ENCODE results near the gene CRIP2. TPM values are rescaled to one million over a fixed set of nuclear protein-coding genes. Genes with fewer than 3 reads are reported as not detected.
A peak's percentile ranks its signal among the peaks of the same experiment; 100 is the strongest.

Gene CRIP2
- total and polyA plus RNA-seq, 2 of the 13 experiments (the other 11 are each of a cell fraction or from before 2014, with no cell fraction given), result 31.6 to 37.9 TPM

GRCh38 chr14:105528586-105529318 lies 54.1 kb downstream of the CRIP2 start:
- 0 out of 5 replicates have a peak, but pooled peaks cover 0 to 6% of the 10 kb centered on the region in 2 experiments for H3K36me3 ChIP-seq (replicated peaks in 1 of 2; ENCODE audit: control insufficient read depth in 1 of 2, insufficient read depth in 2 of 2, low read length in 2 of 2)
- DNase-seq (ENCODE audit: low spot score) (no peak), ATAC-seq (no peak), FAIRE-seq (no peak)
- peaks cover 48% of the 10 kb centered on the region for H3K4me1 ChIP-seq (ENCODE audit: insufficient read depth, low read length)
- no peaks in the 10 kb centered on the region for H3K9me3 ChIP-seq (ENCODE audit: low read length)
- peak overlapping the region in 1 of 3 experiments; percentile 89; a peak in 2 of 6 replicates for H3K4me3 ChIP-seq (replicated peaks in 1 of 3; ENCODE audit: insufficient read depth in 1 of 3, low read depth in 2 of 3, low read length in 3 of 3)
- no peak overlapping the region for H2AFZ ChIP-seq (ENCODE audit: low read length)
- ChIA-PET POLR2A (interaction anchor here (1.0 to 1.7 kb wide), 4 partner anchors 29 to 47 kb away, joined by 4 to 10 read pairs (median 8); no protein-coding TSS in a partner anchor), CTCF (ENCODE audit: low intra/inter-chr PET ratio, low total read pairs) (interaction anchor here (1.1 to 4.1 kb wide), 3 partner anchors 38 to 80 kb away, joined by 3 to 15 read pairs (median 10); partner anchors contain the start of gene TEDC1)
- H3K9ac ChIP-seq (ENCODE audit: insufficient read depth, low read depth, low read length), result no peak overlapping the region
- H4K20me1 ChIP-seq (ENCODE audit: insufficient read depth, low read length), result no peaks in the 10 kb centered on the region
- no peak overlapping the region; the same call in 1 of the 2 replicates for H3K4me2 ChIP-seq (ENCODE audit: low read depth, low read length)
- 81% methylated on average over 36 of the region's 89 CpGs for WGBS (ENCODE audit: low lambda C conversion rate)
- intact Hi-C loops (cut with micrococcal nuclease; ENCODE audit: unreplicated experiment) (loop anchor here (2.0 kb wide), 1 partner anchor 48 kb away; no protein-coding TSS in a partner anchor), in situ Hi-C loops (cut with HindIII; ENCODE audit: extremely low pct_ligation_motif_present, low pct_unique_long_range_greater_than_20kb) (loop anchor here (5.0 kb wide), 2 partner anchors 41 to 106 kb away; partner anchors contain the start of gene CRIP1)
- H3K27me3 ChIP-seq (ENCODE audit: control insufficient read depth in 1 of 2, insufficient read depth in 2 of 2, low read length in 2 of 2), result peaks cover 3 to 25% of the 10 kb centered on the region in 2 experiments; a peak in 4 of 5 replicates
- BruUV-seq (replicated peaks), result no TSS peak
- no peaks in the 10 kb centered on the region for H3K79me2 ChIP-seq (ENCODE audit: insufficient read depth, low read length)
- H3K27ac ChIP-seq (ENCODE audit: extremely low read length, insufficient read depth, low read length), result no peak overlapping the region
- TF ChIP-seq DNMT1 (CRISPR knock-in tag; IDR thresholded peaks at IDR 0.05) (peak; percentile 14; the same call in 1 of the 2 replicates), ZNF83 (CRISPR knock-in tag; IDR thresholded peaks at IDR 0.05; ENCODE audit: borderline replicate concordance) (0 out of 2 replicates have a peak, but pooled peaks have one; percentile 18), GABPA (IDR thresholded peaks at IDR 0.05; ENCODE audit: low read depth, low read length) (no peak), GABPA (CRISPR knock-in tag; IDR thresholded peaks at IDR 0.05; ENCODE audit: low read depth) (no peak), SMAD1 (CRISPR knock-in tag; IDR thresholded peaks at IDR 0.05; ENCODE audit: borderline replicate concordance, low read depth) (no peak), MTA1 (CRISPR knock-in tag; IDR thresholded peaks at IDR 0.05; ENCODE audit: borderline replicate concordance) (no peak), ASH2L (IDR thresholded peaks at IDR 0.05; ENCODE audit: insufficient read length, low read depth, low read length) (peak; percentile 2), BHLHE40 (IDR thresholded peaks at IDR 0.05; ENCODE audit: low read length) (no peak), ZNF230 (CRISPR knock-in tag; IDR thresholded peaks at IDR 0.05) (no peak), MZF1 (CRISPR knock-in tag; IDR thresholded peaks at IDR 0.05; ENCODE audit: borderline replicate concordance) (no peak), ZNF746 (CRISPR knock-in tag; IDR thresholded peaks at IDR 0.05) (no peak), RNF2 (conservative IDR thresholded peaks at IDR 0.05; ENCODE audit: low read depth) (no peak), RCOR2 (CRISPR knock-in tag; IDR thresholded peaks at IDR 0.05) (no peak), SMARCE1 (IDR thresholded peaks at IDR 0.05; ENCODE audit: borderline replicate concordance) (no peak), ZBTB38 (CRISPR knock-in tag; IDR thresholded peaks at IDR 0.05) (peak; percentile 92)
- TF ChIP-seq, protein P1, sequence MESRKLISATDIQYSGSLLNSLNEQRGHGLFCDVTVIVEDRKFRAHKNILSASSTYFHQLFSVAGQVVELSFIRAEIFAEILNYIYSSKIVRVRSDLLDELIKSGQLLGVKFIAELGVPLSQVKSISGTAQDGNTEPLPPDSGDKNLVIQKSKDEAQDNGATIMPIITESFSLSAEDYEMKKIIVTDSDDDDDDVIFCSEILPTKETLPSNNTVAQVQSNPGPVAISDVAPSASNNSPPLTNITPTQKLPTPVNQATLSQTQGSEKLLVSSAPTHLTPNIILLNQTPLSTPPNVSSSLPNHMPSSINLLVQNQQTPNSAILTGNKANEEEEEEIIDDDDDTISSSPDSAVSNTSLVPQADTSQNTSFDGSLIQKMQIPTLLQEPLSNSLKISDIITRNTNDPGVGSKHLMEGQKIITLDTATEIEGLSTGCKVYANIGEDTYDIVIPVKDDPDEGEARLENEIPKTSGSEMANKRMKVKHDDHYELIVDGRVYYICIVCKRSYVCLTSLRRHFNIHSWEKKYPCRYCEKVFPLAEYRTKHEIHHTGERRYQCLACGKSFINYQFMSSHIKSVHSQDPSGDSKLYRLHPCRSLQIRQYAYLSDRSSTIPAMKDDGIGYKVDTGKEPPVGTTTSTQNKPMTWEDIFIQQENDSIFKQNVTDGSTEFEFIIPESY (CRISPR knock-in tag; IDR thresholded peaks at IDR 0.05), result peak; percentile 3; the same call in 1 of the 2 replicates
- TF ChIP-seq, protein P2, sequence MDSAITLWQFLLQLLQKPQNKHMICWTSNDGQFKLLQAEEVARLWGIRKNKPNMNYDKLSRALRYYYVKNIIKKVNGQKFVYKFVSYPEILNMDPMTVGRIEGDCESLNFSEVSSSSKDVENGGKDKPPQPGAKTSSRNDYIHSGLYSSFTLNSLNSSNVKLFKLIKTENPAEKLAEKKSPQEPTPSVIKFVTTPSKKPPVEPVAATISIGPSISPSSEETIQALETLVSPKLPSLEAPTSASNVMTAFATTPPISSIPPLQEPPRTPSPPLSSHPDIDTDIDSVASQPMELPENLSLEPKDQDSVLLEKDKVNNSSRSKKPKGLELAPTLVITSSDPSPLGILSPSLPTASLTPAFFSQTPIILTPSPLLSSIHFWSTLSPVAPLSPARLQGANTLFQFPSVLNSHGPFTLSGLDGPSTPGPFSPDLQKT (CRISPR knock-in tag; IDR thresholded peaks at IDR 0.05; ENCODE audit: borderline replicate concordance), result no peak
- TF ChIP-seq, protein P3, sequence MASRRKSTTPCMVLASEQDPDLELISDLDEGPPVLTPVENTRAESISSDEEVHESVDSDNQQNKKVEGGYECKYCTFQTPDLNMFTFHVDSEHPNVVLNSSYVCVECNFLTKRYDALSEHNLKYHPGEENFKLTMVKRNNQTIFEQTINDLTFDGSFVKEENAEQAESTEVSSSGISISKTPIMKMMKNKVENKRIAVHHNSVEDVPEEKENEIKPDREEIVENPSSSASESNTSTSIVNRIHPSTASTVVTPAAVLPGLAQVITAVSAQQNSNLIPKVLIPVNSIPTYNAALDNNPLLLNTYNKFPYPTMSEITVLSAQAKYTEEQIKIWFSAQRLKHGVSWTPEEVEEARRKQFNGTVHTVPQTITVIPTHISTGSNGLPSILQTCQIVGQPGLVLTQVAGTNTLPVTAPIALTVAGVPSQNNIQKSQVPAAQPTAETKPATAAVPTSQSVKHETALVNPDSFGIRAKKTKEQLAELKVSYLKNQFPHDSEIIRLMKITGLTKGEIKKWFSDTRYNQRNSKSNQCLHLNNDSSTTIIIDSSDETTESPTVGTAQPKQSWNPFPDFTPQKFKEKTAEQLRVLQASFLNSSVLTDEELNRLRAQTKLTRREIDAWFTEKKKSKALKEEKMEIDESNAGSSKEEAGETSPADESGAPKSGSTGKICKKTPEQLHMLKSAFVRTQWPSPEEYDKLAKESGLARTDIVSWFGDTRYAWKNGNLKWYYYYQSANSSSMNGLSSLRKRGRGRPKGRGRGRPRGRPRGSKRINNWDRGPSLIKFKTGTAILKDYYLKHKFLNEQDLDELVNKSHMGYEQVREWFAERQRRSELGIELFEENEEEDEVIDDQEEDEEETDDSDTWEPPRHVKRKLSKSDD (CRISPR knock-in tag; IDR thresholded peaks at IDR 0.05; ENCODE audit: low read depth), result peak; percentile 60; the same call in 1 of the 2 replicates

Data from HepG2 (cell line).